Osteoblast (primary cell): ENCODE data around the gene ERC1. TPM values are rescaled to one million over a fixed set of nuclear protein-coding genes. Genes with fewer than 3 reads are reported as not detected.

ENCODE experiments used
- DNase-seq: peaks from one replicate; pipeline ENCODE4 v3.0.0; 2011; ENCODE audit warnings: low spot score, mixed read lengths; ENCODE audit not compliant: insufficient read length; ENCODE audit errors: missing footprints
- H2AFZ ChIP-seq: 2 replicates; pipeline ENCODE4 v1.6.0; 2011; ENCODE audit warnings: mild to moderate bottlenecking, low read length
- H3K27ac ChIP-seq: 2 replicates; pipeline ENCODE4 v1.5.1; 2011; ENCODE audit warnings: mild to moderate bottlenecking, low read depth, low read length, moderate library complexity
- H3K27me3 ChIP-seq: 2 replicates; pipeline ENCODE4 v1.6.0; 2012; ENCODE audit warnings: mild to moderate bottlenecking, control low read depth, inconsistent platforms, low read length, moderate library complexity; ENCODE audit not compliant: insufficient read depth
- H3K36me3 ChIP-seq: 2 replicates; pipeline ENCODE4 v1.5.1; 2011; ENCODE audit warnings: mild to moderate bottlenecking, low read length, control low read depth, moderate library complexity; ENCODE audit not compliant: insufficient read depth
- H3K4me1 ChIP-seq: 2 replicates; pipeline ENCODE4 v1.5.1; 2011; ENCODE audit warnings: mild to moderate bottlenecking, low read length, control low read depth, moderate library complexity; ENCODE audit not compliant: insufficient read depth
- H3K4me2 ChIP-seq: 2 replicates; pipeline ENCODE4 v1.6.0; 2011; ENCODE audit warnings: mild to moderate bottlenecking, low read length; ENCODE audit not compliant: insufficient read depth
- H3K4me3 ChIP-seq: fragments of 200-600 bp; sonication (generic); 3 replicates; pipeline ENCODE4 v1.5.1; 2012; ENCODE audit warnings: mild to moderate bottlenecking, low read length, inconsistent platforms; ENCODE audit not compliant: insufficient read depth
- H3K79me2 ChIP-seq: 2 replicates; pipeline ENCODE4 v1.6.0; 2012; ENCODE audit warnings: mild to moderate bottlenecking, low read length, control low read depth, inconsistent platforms; ENCODE audit not compliant: insufficient read depth
- H3K9me3 ChIP-seq: 2 replicates; pipeline ENCODE4 v1.5.1; 2011; ENCODE audit warnings: low read depth, low read length, control low read depth
- H4K20me1 ChIP-seq: 2 replicates; pipeline ENCODE4 v1.6.0; 2012; ENCODE audit warnings: mild to moderate bottlenecking, low read length, control low read depth; ENCODE audit not compliant: insufficient read depth
- total RNA-seq: library from RNA; depleted of rRNA; stranded (reverse); fragments of >200 nt; gene quantifications from 2 replicates; pipeline ENCODE4 v1.2.3, GENCODE V29; 2012
- TF ChIP-seq, protein P1 (sequence below): IDR thresholded peaks from 2 replicates; pipeline ENCODE4 v1.5.1; 2011; ENCODE audit warnings: mild to moderate bottlenecking, low read depth, low read length, moderate library complexity; ENCODE audit errors: extremely low read depth

Gene ERC1
- total RNA-seq, 1 donor, result 36.2 TPM

DNA sequence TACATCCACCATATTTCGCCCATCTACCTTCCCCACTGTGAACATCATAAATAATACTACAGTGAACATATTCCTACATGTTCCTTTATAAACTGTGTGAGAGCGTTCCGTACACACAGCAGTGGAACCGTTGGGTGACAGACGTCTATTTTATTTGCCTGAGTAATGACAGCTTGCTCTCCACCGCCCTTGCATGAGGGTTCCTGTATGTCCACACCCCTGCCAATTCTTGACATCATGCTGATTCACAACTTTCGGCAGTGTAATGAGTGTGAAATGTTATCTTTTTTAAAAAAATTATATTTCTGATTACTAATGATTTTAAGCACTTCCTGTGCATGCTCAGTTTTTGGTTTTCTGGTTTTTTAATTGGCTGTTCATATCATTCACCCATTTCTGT, 37.2 kb upstream of the ERC1 start:
- H3K4me3 ChIP-seq, result peak overlapping the region; percentile 1
- H3K27ac ChIP-seq, result peak overlapping the region; percentile 35
- peak overlapping the region; percentile 31 for H2AFZ ChIP-seq
- H3K27me3 ChIP-seq, result no peaks in the 10 kb centered on the region
- peaks cover 19% of the 10 kb centered on the region for H3K4me1 ChIP-seq
- H4K20me1 ChIP-seq, result no peaks in the 10 kb centered on the region
- no peaks in the 10 kb centered on the region for H3K36me3 ChIP-seq
- TF ChIP-seq, protein P1, sequence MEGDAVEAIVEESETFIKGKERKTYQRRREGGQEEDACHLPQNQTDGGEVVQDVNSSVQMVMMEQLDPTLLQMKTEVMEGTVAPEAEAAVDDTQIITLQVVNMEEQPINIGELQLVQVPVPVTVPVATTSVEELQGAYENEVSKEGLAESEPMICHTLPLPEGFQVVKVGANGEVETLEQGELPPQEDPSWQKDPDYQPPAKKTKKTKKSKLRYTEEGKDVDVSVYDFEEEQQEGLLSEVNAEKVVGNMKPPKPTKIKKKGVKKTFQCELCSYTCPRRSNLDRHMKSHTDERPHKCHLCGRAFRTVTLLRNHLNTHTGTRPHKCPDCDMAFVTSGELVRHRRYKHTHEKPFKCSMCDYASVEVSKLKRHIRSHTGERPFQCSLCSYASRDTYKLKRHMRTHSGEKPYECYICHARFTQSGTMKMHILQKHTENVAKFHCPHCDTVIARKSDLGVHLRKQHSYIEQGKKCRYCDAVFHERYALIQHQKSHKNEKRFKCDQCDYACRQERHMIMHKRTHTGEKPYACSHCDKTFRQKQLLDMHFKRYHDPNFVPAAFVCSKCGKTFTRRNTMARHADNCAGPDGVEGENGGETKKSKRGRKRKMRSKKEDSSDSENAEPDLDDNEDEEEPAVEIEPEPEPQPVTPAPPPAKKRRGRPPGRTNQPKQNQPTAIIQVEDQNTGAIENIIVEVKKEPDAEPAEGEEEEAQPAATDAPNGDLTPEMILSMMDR, result no peak
- peak overlapping the region; percentile 21 for H3K4me2 ChIP-seq
- peaks cover 3% of the 10 kb centered on the region for H3K79me2 ChIP-seq
- H3K9me3 ChIP-seq, result no peaks in the 10 kb centered on the region
- peak; percentile 86 for DNase-seq

DNA sequence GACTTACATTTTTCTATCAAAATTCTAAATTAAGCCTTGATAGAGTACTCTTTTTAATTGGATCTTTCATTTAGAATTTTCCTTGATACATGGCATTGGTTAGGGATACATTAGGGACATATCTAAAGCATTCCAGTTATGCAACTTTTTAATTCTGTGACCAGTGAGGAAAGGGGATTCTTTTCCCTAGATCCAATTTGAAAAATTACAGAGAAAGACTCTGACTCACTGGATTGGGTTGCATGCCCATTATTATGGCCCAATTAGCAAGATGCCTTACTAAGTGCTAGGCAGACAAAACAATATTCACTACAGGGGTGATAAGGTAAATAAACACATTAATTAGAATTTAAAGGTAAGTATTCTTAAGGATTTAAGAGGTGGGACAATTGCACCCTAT, 36.3 kb upstream of the ERC1 start:
- no peaks in the 10 kb centered on the region for H3K79me2 ChIP-seq
- H2AFZ ChIP-seq, result no peak overlapping the region
- TF ChIP-seq, protein P1, result no peak
- no peaks in the 10 kb centered on the region for H3K27me3 ChIP-seq
- no peak overlapping the region for H3K27ac ChIP-seq
- H3K9me3 ChIP-seq, result no peaks in the 10 kb centered on the region
- H3K4me2 ChIP-seq, result no peak overlapping the region
- peaks cover 22% of the 10 kb centered on the region for H3K4me1 ChIP-seq
- no peak for DNase-seq
- H3K36me3 ChIP-seq, result no peaks in the 10 kb centered on the region
- H3K4me3 ChIP-seq, result no peak overlapping the region
- H4K20me1 ChIP-seq, result no peaks in the 10 kb centered on the region

DNA sequence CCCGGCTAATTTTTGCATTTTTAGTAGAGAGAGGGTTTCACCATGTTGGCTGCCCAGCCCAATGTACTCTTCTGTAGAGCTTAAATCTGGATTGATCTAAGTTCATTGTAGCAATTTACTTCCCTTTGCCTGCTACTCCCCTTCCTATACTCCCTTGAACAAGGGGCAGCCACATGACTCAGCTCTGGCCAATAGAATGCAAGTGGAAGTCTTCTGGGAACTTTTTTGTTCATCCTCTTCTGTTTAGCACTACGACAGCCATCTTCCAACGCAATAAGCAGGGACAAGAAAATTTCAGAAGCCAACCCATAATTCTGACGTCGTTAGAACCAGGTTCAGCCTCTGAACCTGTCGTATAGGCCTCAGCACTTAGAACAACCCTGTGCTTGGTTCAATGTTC, 35.1 kb upstream of the ERC1 start:
- H3K4me2 ChIP-seq, result no peak overlapping the region
- H3K79me2 ChIP-seq, result no peaks in the 10 kb centered on the region
- H3K36me3 ChIP-seq, result no peaks in the 10 kb centered on the region
- H3K9me3 ChIP-seq, result no peaks in the 10 kb centered on the region
- H3K4me1 ChIP-seq, result peaks cover 22% of the 10 kb centered on the region
- no peaks in the 10 kb centered on the region for H4K20me1 ChIP-seq
- H3K27ac ChIP-seq, result no peak overlapping the region
- H3K27me3 ChIP-seq, result no peaks in the 10 kb centered on the region
- DNase-seq, result no peak
- no peak overlapping the region for H3K4me3 ChIP-seq
- TF ChIP-seq, protein P1, result no peak
- no peak overlapping the region for H2AFZ ChIP-seq

DNA sequence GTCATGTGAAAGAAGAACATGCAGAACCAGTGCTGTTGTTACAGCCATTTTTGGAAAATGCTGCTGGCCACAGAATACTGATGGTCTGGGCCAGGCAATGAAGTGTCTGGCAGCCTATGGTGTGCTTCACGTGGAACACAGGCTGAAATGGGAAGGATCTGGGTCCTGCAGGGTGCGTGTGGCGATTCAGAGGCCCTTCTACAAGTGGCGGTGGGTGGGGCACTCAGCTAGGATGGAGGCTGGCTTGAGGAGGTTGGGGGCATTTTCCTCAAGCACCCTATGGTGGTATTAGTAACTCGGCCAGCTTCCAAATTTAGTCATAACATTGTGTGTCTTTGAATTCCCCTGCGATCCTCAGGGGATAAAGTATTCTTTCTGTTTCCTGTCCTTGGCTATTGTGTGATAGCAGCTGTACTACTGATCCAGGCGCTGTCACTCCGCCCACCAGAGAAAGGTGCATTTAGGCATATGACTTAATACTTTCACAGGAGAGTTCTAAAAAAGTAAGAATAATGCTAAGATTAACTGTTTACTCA, 32.4 kb upstream of the ERC1 start:
- Histone ChIP-seq H3K27ac (no peak overlapping the region), H3K36me3 (no peaks in the 10 kb centered on the region), H3K9me3 (no peaks in the 10 kb centered on the region), H4K20me1 (no peaks in the 10 kb centered on the region), H2AFZ (no peak overlapping the region), H3K4me2 (no peak overlapping the region), H3K4me3 (no peak overlapping the region), H3K79me2 (no peaks in the 10 kb centered on the region), H3K4me1 (peaks cover 15% of the 10 kb centered on the region), H3K27me3 (no peaks in the 10 kb centered on the region)
- no peak for DNase-seq
- TF ChIP-seq, protein P1, result no peak
